Ascending aorta (tissue), 2 donors: Measurements from ENCODE around the gene C1orf232. TPM values are rescaled to one million over a fixed set of nuclear protein-coding genes. Genes with fewer than 3 reads are reported as not detected.

Source experiments
- DNase-seq, 2 donors: peaks; one replicate each; pipeline ENCODE4 v3.0.0-alpha.2; 2019; ENCODE audit warnings: low spot score in 2 of 2
- H3K27ac ChIP-seq, 2 donors: fragments of 200-600 bp; sonication (generic); one replicate each; pipeline ENCODE4 v1.5.1; 2016 to 2017; ENCODE audit warnings: mild to moderate bottlenecking in 1 of 2
- H3K27me3 ChIP-seq: fragments of 200-600 bp; sonication (generic); one replicate; pipeline ENCODE4 v1.5.1; 2017
- H3K36me3 ChIP-seq, 2 donors: fragments of 200-600 bp; sonication (generic); one replicate each; pipeline ENCODE4 v1.5.1; 2016
- H3K4me1 ChIP-seq, 2 donors: fragments of 200-600 bp; sonication (generic); one replicate each; pipeline ENCODE4 v1.5.1; 2016 to 2017; ENCODE audit warnings: mild to moderate bottlenecking in 1 of 2
- H3K4me3 ChIP-seq, 2 donors: fragments of 200-600 bp; sonication (generic); one replicate each; pipeline ENCODE4 v1.5.1; 2016 to 2017; ENCODE audit warnings: mild to moderate bottlenecking in 1 of 2
- H3K9me3 ChIP-seq, 2 donors: fragments of 200-600 bp; sonication (generic); one replicate each; pipeline ENCODE4 v1.5.1; 2016
- intact Hi-C: fragments of 100-400 bp; cut with DNase I; formaldehyde crosslinking; loops from one replicate; pipeline ENCODE4 v1.15.1; 2023
- total RNA-seq: library from RNA; depleted of rRNA; stranded (reverse); fragments of >200 nt; gene quantifications from one replicate; pipeline ENCODE4 v1.1.0, GENCODE V29; 2016
- TF ChIP-seq, protein P1 (sequence below), 3 experiments: fragments of 200-600 bp in 2 of 3; fragments of 450-650 bp in 1 of 3; sonication (generic) in 2 of 3; IDR thresholded peaks; one replicate each; pipeline ENCODE4 v1.5.1; 2016 to 2019; ENCODE audit warnings: antibody characterized with exemption in 3 of 3, mild to moderate bottlenecking in 1 of 3, moderate library complexity in 1 of 3

Gene C1orf232
- total RNA-seq, result not detected

DNA sequence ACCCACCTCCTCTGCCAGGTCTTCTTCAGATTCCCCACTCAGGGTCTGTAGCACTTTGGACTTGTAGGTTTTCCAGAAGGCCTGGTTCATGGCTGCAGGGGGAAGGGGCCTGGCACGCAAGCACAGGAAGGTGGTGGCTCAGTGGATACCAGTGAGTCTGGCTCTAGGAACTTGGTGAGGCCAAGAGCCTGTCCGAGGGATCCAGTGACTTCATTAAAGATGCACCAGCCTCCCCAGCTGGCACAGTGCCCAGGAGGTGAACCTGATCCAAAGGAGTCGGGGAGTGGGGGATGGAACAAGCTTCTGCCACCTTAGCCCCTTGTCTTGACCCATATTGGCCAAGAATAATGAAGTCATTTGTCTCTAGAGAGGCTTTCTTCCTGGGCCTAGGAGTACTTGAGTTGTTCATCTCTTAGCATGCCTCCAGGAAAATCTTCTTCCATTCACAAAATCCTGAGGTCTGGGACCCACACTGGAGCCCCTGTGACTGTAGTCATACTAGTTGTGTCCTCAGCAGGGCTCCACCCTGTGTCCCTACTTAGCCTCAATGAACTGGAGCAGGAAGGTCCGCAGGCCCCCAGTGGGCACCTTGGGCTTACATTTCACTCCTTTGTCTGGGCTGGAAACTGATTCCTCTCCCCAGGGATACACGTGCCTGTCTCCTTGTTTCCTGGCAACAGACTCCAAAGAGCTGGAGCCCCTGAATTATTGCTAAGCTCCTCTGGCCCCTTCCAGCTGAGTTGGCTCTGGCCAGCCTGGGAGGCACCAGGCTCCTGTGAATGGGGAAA is at the start of gene C1orf232:
C1orf232 (minus strand) TSS at position 554 of the 788 bp plus-strand sequence; CDS start at position 90, 464 bp downstream.
- Histone ChIP-seq H3K27me3 (no peaks in the 10 kb centered on the region), H3K36me3 (no peaks in the 10 kb centered on the region), H3K27ac (peak within 1 kb of the TSS; percentile 41 to 54), H3K4me1 (peaks cover 0 to 9% of the 10 kb centered on the region in 2 donors), H3K4me3 (peak within 1 kb of the TSS; percentile 63 to 90), H3K9me3 (no peaks in the 10 kb centered on the region)
- no peak for DNase-seq
- intact Hi-C loops, result loop anchor here (1.0 to 10.0 kb wide), 5 partner anchors 66 to 266 kb away; partner anchors contain the start of genes CEP85, DHDDS and STMN1
- TF ChIP-seq, protein P1, sequence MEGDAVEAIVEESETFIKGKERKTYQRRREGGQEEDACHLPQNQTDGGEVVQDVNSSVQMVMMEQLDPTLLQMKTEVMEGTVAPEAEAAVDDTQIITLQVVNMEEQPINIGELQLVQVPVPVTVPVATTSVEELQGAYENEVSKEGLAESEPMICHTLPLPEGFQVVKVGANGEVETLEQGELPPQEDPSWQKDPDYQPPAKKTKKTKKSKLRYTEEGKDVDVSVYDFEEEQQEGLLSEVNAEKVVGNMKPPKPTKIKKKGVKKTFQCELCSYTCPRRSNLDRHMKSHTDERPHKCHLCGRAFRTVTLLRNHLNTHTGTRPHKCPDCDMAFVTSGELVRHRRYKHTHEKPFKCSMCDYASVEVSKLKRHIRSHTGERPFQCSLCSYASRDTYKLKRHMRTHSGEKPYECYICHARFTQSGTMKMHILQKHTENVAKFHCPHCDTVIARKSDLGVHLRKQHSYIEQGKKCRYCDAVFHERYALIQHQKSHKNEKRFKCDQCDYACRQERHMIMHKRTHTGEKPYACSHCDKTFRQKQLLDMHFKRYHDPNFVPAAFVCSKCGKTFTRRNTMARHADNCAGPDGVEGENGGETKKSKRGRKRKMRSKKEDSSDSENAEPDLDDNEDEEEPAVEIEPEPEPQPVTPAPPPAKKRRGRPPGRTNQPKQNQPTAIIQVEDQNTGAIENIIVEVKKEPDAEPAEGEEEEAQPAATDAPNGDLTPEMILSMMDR (IDR thresholded peaks at IDR 0.05), result no peak

GRCh38 chr1:26215246-26215645 is 46.5 kb upstream of the C1orf232 start:
- no peaks in the 10 kb centered on the region for H3K36me3 ChIP-seq

GRCh38 chr1:26213335-26213905 is 44.7 kb upstream of the C1orf232 start:
- Histone ChIP-seq H3K27ac (no peak overlapping the region), H3K4me3 (no peak overlapping the region), H3K36me3 (no peaks in the 10 kb centered on the region), H3K4me1 (no peaks in the 10 kb centered on the region), H3K27me3 (no peaks in the 10 kb centered on the region), H3K9me3 (no peaks in the 10 kb centered on the region)
- TF ChIP-seq, protein P1 (IDR thresholded peaks at IDR 0.05), result no peak
- DNase-seq, result no peak
- intact Hi-C loops, result no loop called here

More at GRCh38 chr1:26215246-26215645, 46.5 kb upstream of the C1orf232 start:
- H3K4me3 ChIP-seq, result no peak overlapping the region
- TF ChIP-seq, protein P1 (IDR thresholded peaks at IDR 0.05), result no peak
- intact Hi-C loops, result no loop called here
- DNase-seq, result no peak
- no peaks in the 10 kb centered on the region for H3K27me3 ChIP-seq
- H3K9me3 ChIP-seq, result no peaks in the 10 kb centered on the region
- no peak overlapping the region for H3K27ac ChIP-seq
- no peaks in the 10 kb centered on the region for H3K4me1 ChIP-seq

GRCh38 chr1:26212726-26213125 is 44.0 kb upstream of the C1orf232 start:
- intact Hi-C loops, result no loop called here
- Histone ChIP-seq H3K36me3 (no peaks in the 10 kb centered on the region), H3K27me3 (no peaks in the 10 kb centered on the region), H3K4me3 (no peak overlapping the region), H3K27ac (no peak overlapping the region), H3K4me1 (no peaks in the 10 kb centered on the region), H3K9me3 (no peaks in the 10 kb centered on the region)
- TF ChIP-seq, protein P1 (IDR thresholded peaks at IDR 0.05), result no peak
- no peak for DNase-seq

DNA sequence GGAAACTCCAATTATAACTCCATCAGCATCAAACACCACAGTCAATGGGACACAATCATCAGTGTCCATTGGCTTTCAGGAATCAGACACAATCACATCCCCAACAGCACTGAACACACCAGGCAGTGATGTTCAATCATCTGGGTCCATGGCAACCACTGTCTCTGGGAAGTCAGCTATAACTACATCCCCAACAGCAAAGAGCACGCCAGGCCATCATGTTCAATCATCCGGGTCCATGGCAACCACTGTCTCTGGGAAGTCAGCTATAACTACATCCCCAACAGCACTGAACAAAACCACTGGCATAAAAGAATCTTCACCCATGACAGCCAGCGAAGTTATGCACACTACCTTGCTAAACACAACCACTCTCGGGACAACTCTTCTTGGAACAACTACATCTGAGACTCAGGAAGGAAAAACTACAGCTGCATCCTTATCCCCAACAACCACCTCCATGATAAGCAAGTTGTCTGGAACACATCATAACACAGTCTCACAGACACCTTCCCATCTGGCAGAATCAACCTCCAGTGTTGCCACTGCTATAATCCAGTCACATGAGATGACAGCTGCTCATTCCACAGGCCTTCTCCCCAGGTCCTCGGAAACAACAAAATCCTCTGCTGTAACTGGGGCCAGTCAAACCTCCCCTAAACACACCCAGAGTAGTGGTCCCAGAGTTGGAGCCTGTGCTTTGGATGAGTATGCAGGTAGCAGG is 41.5 kb upstream of the C1orf232 start:
- H3K36me3 ChIP-seq, result no peaks in the 10 kb centered on the region
- intact Hi-C loops, result no loop called here
- H3K27ac ChIP-seq, result no peak overlapping the region
- TF ChIP-seq, protein P1 (IDR thresholded peaks at IDR 0.05), result no peak
- H3K4me1 ChIP-seq, result no peaks in the 10 kb centered on the region
- H3K27me3 ChIP-seq, result no peaks in the 10 kb centered on the region
- DNase-seq, result no peak
- H3K9me3 ChIP-seq, result no peaks in the 10 kb centered on the region
- H3K4me3 ChIP-seq, result no peak overlapping the region
